SK-N-SH (cell line): Measurements from ENCODE around the gene C1QTNF8. TPM values are rescaled to one million over a fixed set of nuclear protein-coding genes. Genes with fewer than 3 reads are reported as not detected.

Experiments used
- CTCF ChIA-PET: fragments of 300-600, 350-600 bp; formaldehyde crosslinking; extraction: SDS; loops from one replicate; lab custom pipeline; 2021; lab: Yijun Ruan, JAX
- POLR2A ChIA-PET: fragments of 350-600 bp; sonication (Branson Sonifier 250); formaldehyde crosslinking; extraction: SDS; loops from one replicate; lab custom pipeline; 2020; ENCODE audit warnings: antibody characterized with exemption, inconsistent platforms; lab: Yijun Ruan, JAX
- DNase-seq: peaks from one replicate; pipeline ENCODE4 v3.0.0; 2012
- H2AFZ ChIP-seq: fragments of 200-600 bp; sonication (generic); 2 replicates; pipeline ENCODE4 v1.8.1; 2016; ENCODE audit warnings: antibody characterized with exemption, mild to moderate bottlenecking, low read depth
- H3F3A ChIP-seq: fragments of 200-600 bp; sonication (generic); replicated peaks from 2 replicates; pipeline ENCODE3; 2016; ENCODE audit warnings: antibody characterized with exemption, mild to moderate bottlenecking; ENCODE audit not compliant: insufficient read depth
- H3K27ac ChIP-seq, 2 experiments: fragments of 200-500 bp in 1 of 2; fragments of 200-600 bp in 1 of 2; sonication (Bioruptor generic) in 1 of 2; sonication (generic), shearing (Covaris generic) in 1 of 2; 2 replicates each; pipeline versions ENCODE4 v1.5.1 to v1.6.1; 2014 to 2016; ENCODE audit warnings: low read depth in 2 of 2, inconsistent platforms in 1 of 2, low read length in 1 of 2, mild to moderate bottlenecking in 1 of 2, mixed read lengths in 1 of 2
- H3K27me3 ChIP-seq: fragments of 200-600 bp; sonication (generic), shearing (Covaris generic); 2 replicates; pipeline ENCODE4 v1.6.1; 2016; ENCODE audit warnings: mixed run types; ENCODE audit not compliant: insufficient read depth
- H3K36me3 ChIP-seq, 2 experiments: fragments of 200-500 bp in 1 of 2; fragments of 200-600 bp in 1 of 2; sonication (Bioruptor generic) in 1 of 2; sonication (generic) in 1 of 2; replicated peaks in 1 of 2; 2 replicates each; pipeline versions ENCODE3 to v1.5.1; 2014 to 2016; ENCODE audit warnings: low read length in 1 of 2, mild to moderate bottlenecking in 1 of 2; ENCODE audit not compliant: insufficient read depth in 2 of 2, control insufficient read depth in 1 of 2
- H3K4me1 ChIP-seq, 2 experiments: fragments of 200-500 bp in 1 of 2; fragments of 200-600 bp in 1 of 2; sonication (Bioruptor generic) in 1 of 2; sonication (generic), shearing (Covaris generic) in 1 of 2; 2 replicates each; pipeline versions ENCODE4 v1.5.1 to v1.6.1; 2014 to 2016; ENCODE audit warnings: low read depth in 1 of 2, low read length in 1 of 2, mixed run types in 1 of 2; ENCODE audit not compliant: insufficient read depth in 2 of 2, control insufficient read depth in 1 of 2
- H3K4me2 ChIP-seq: fragments of 200-600 bp; sonication (generic), shearing (Covaris generic); 2 replicates; pipeline ENCODE4 v1.6.1; 2017; ENCODE audit warnings: mixed run types
- H3K4me3 ChIP-seq, 2 experiments: fragments of 200-500 bp in 1 of 2; fragments of 200-600 bp in 1 of 2; sonication (Bioruptor generic) in 1 of 2; sonication (generic), shearing (Covaris generic) in 1 of 2; 2 replicates each; pipeline versions ENCODE4 v1.5.1 to v1.8.1; 2014 to 2016; ENCODE audit warnings: low read depth in 2 of 2, inconsistent platforms in 1 of 2, low read length in 1 of 2, mild to moderate bottlenecking in 1 of 2, mixed read lengths in 1 of 2, moderate library complexity in 1 of 2
- H3K79me2 ChIP-seq: fragments of 200-600 bp; sonication (generic); 2 replicates; pipeline ENCODE4 v1.8.1; 2017; ENCODE audit warnings: mild to moderate bottlenecking; ENCODE audit not compliant: insufficient read depth
- H3K9ac ChIP-seq: fragments of 200-600 bp; sonication (generic); 2 replicates; pipeline ENCODE4 v1.6.1; 2017; ENCODE audit warnings: mixed run types
- H3K9me2 ChIP-seq: fragments of 200-600 bp; sonication (generic); 2 replicates; pipeline ENCODE4 v1.6.1; 2017; ENCODE audit warnings: mixed run types
- H3K9me3 ChIP-seq: fragments of 200-600 bp; sonication (generic); 2 replicates; pipeline ENCODE4 v1.6.1; 2017; ENCODE audit warnings: mixed run types, mild to moderate bottlenecking, moderate library complexity
- H4K20me1 ChIP-seq: fragments of 200-600 bp; sonication (generic); 2 replicates; pipeline ENCODE4 v1.6.1; 2017; ENCODE audit warnings: mild to moderate bottlenecking, mixed run types; ENCODE audit not compliant: insufficient read depth
- ELF1 ChIP-seq: IDR thresholded peaks from 2 replicates; pipeline ENCODE4 v1.4.0; 2012
- EZH2phosphoT487 ChIP-seq: fragments of 200-600 bp; sonication (generic); IDR thresholded peaks from 2 replicates; pipeline ENCODE4 v1.6.1; 2017; ENCODE audit warnings: low read depth, mixed run types, mild to moderate bottlenecking, antibody characterized with exemption, moderate library complexity, borderline replicate concordance
- FOSL2 ChIP-seq: IDR thresholded peaks from 2 replicates; pipeline ENCODE4 v1.4.0; 2012; ENCODE audit warnings: low read depth, mild to moderate bottlenecking, moderate library complexity, borderline replicate concordance
- FOXJ3 ChIP-seq: sonication (generic); formaldehyde crosslinking; IDR thresholded peaks from 2 replicates; pipeline ENCODE4 v1.5.1; 2020; ENCODE audit warnings: mild to moderate bottlenecking, missing genetic modification reagents
- JUND ChIP-seq: IDR thresholded peaks from 2 replicates; pipeline ENCODE4 v1.4.0; 2012
- MAX ChIP-seq: IDR thresholded peaks from 2 replicates; pipeline ENCODE4 v1.4.0; 2012; ENCODE audit warnings: low read depth
- MEF2A ChIP-seq: IDR thresholded peaks from 2 replicates; pipeline ENCODE4 v1.4.0; 2012; ENCODE audit warnings: low read depth, borderline replicate concordance
- PBX3 ChIP-seq: IDR thresholded peaks from 2 replicates; pipeline ENCODE4; 2012
- POLR2AphosphoS5 ChIP-seq: IDR thresholded peaks from 2 replicates; pipeline ENCODE4 v1.6.1; 2012; ENCODE audit warnings: low read depth, low read length
- RFX5 ChIP-seq: IDR thresholded peaks from 2 replicates; pipeline ENCODE4 v1.6.1; 2012; ENCODE audit warnings: mild to moderate bottlenecking, improper control_type of control experiment, low read length
- RXRA ChIP-seq: IDR thresholded peaks from 2 replicates; pipeline ENCODE4 v1.4.0; 2012; ENCODE audit warnings: low read depth, mild to moderate bottlenecking, borderline replicate concordance
- SIN3A ChIP-seq: IDR thresholded peaks from 2 replicates; pipeline ENCODE4 v1.6.1; 2012; ENCODE audit warnings: low read depth, mild to moderate bottlenecking, low read length, moderate library complexity, borderline replicate concordance
- TCF12 ChIP-seq: IDR thresholded peaks from 2 replicates; pipeline ENCODE4 v1.4.0; 2012
- YY1 ChIP-seq: IDR thresholded peaks from 2 replicates; pipeline ENCODE4 v1.4.0; 2012; ENCODE audit warnings: low read depth, mild to moderate bottlenecking
- WGBS: methylation state at CpG from one replicate; pipeline ENCODE4 v1.1.6; 2017; ENCODE audit warnings: low lambda C conversion rate; 5-methylcytosine and 5-hydroxymethylcytosine counted together
- polyA plus RNA-seq, 3 experiments: library from polyadenylated mRNA; depleted of rRNA; stranded (reverse); fragments of >200 nt; gene quantifications; 2 replicates each; pipeline ENCODE4 v1.2.3, GENCODE V29; 2012
- TF ChIP-seq, protein P1 (sequence below): fragments of 150-350 bp; IDR thresholded peaks from 2 replicates; pipeline ENCODE4 v1.6.1; 2016; ENCODE audit warnings: mild to moderate bottlenecking, low read depth, low read length
- TF ChIP-seq, protein P2 (sequence below): IDR thresholded peaks from 2 replicates; pipeline ENCODE4 v1.4.0; 2012; ENCODE audit warnings: low read depth, borderline replicate concordance

Gene C1QTNF8
- polyA plus RNA-seq, 1 of the 3 experiments (the other 2 are of a cell fraction) = not detected

GRCh38 chr16:1112506-1113184, 16.6 kb upstream of the C1QTNF8 start:
- 41% methylated on average over 17 of the region's 26 CpGs for WGBS
- Histone ChIP-seq H3K4me2 (no peak overlapping the region), H3K9me2 (no peaks in the 10 kb centered on the region), H2AFZ (no peak overlapping the region), H4K20me1 (0 out of 2 replicates have a peak, but pooled peaks cover 7% of the 10 kb centered on the region), H3K4me1 (no peaks in the 10 kb centered on the region), H3K79me2 (no peaks in the 10 kb centered on the region), H3K4me3 (no peak overlapping the region), H3K36me3 (no peaks in the 10 kb centered on the region), H3K9me3 (no peaks in the 10 kb centered on the region), H3K27ac (no peak overlapping the region), H3K9ac (no peak overlapping the region), H3K27me3 (peaks cover 80% of the 10 kb centered on the region), H3F3A (no peaks in the 10 kb centered on the region)
- TF ChIP-seq RXRA (no peak), YY1 (no peak), JUND (no peak), MEF2A (no peak), EZH2phosphoT487 (no peak), SIN3A (no peak), RFX5 (no peak), FOSL2 (no peak), ELF1 (no peak)
- TF ChIP-seq, protein P1, sequence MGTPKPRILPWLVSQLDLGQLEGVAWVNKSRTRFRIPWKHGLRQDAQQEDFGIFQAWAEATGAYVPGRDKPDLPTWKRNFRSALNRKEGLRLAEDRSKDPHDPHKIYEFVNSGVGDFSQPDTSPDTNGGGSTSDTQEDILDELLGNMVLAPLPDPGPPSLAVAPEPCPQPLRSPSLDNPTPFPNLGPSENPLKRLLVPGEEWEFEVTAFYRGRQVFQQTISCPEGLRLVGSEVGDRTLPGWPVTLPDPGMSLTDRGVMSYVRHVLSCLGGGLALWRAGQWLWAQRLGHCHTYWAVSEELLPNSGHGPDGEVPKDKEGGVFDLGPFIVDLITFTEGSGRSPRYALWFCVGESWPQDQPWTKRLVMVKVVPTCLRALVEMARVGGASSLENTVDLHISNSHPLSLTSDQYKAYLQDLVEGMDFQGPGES = no peak
- ChIA-PET POLR2A (interaction anchor here (1.1 kb wide), 1 partner anchor 94 kb away, joined by 3 read pairs; no protein-coding TSS in a partner anchor), CTCF (interaction anchor here (1.1 to 2.7 kb wide), 3 partner anchors 9 to 81 kb away, joined by 3 to 14 read pairs (median 9); no protein-coding TSS in a partner anchor)
- no peak for DNase-seq

- 31% methylated on average over 16 of the region's 19 CpGs for WGBS
- CTCF ChIA-PET = interaction anchor here (1.6 kb wide), 1 partner anchor 14 kb away, joined by 3 read pairs; the partner anchor contains the start of gene C1QTNF8
These were observed 13.6 kb upstream of the C1QTNF8 start for GRCh38 chr16:1109648-1110047.

More at GRCh38 chr16:1109648-1110047, 13.6 kb upstream of the C1QTNF8 start:
- H3K27ac ChIP-seq = no peak overlapping the region
- H3K4me2 ChIP-seq = no peak overlapping the region
- DNase-seq = no peak
- H3F3A ChIP-seq = no peaks in the 10 kb centered on the region
- POLR2A ChIA-PET = no interaction called here
- peaks cover 81% of the 10 kb centered on the region for H3K27me3 ChIP-seq
- no peaks in the 10 kb centered on the region for H3K9me2 ChIP-seq
- H3K79me2 ChIP-seq = no peaks in the 10 kb centered on the region
- TF ChIP-seq POLR2AphosphoS5 = no peak
- no peak for TF ChIP-seq PBX3
- TF ChIP-seq TCF12 = no peak
- TF ChIP-seq, protein P2, sequence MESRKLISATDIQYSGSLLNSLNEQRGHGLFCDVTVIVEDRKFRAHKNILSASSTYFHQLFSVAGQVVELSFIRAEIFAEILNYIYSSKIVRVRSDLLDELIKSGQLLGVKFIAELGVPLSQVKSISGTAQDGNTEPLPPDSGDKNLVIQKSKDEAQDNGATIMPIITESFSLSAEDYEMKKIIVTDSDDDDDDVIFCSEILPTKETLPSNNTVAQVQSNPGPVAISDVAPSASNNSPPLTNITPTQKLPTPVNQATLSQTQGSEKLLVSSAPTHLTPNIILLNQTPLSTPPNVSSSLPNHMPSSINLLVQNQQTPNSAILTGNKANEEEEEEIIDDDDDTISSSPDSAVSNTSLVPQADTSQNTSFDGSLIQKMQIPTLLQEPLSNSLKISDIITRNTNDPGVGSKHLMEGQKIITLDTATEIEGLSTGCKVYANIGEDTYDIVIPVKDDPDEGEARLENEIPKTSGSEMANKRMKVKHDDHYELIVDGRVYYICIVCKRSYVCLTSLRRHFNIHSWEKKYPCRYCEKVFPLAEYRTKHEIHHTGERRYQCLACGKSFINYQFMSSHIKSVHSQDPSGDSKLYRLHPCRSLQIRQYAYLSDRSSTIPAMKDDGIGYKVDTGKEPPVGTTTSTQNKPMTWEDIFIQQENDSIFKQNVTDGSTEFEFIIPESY = no peak
- TF ChIP-seq FOXJ3 (CRISPR knock-in tag) = no peak
- TF ChIP-seq MAX = no peak
- H3K4me3 ChIP-seq = no peak overlapping the region
- H3K36me3 ChIP-seq = no peaks in the 10 kb centered on the region
- H3K9me3 ChIP-seq = no peaks in the 10 kb centered on the region
- H3K4me1 ChIP-seq = no peaks in the 10 kb centered on the region
- 0 out of 2 replicates have a peak, but pooled peaks cover 7% of the 10 kb centered on the region for H4K20me1 ChIP-seq
- no peak overlapping the region for H3K9ac ChIP-seq
- no peak overlapping the region for H2AFZ ChIP-seq
